GM23338 (cell line): Measurements from ENCODE around the gene SYNDIG1. TPM values are rescaled to one million over a fixed set of nuclear protein-coding genes. Genes with fewer than 3 reads are reported as not detected.

Experiments
- ATAC-seq: fragments of 200-7000 bp; cut with Tn5 transposase; 3 replicates; pipeline ENCODE4 v1.9.1; 2020
- DNase-seq: peaks from one replicate; pipeline ENCODE4 v3.0.0-alpha.2; 2015; ENCODE audit warnings: low spot score
- H2AFZ ChIP-seq: fragments of 200-600 bp; sonication (generic); 2 replicates; pipeline ENCODE4 v1.8.0; 2016; ENCODE audit warnings: antibody characterized with exemption, mild to moderate bottlenecking, moderate library complexity
- H3F3A ChIP-seq: fragments of 200-600 bp; sonication (generic); replicated peaks from 2 replicates; pipeline ENCODE4 v1.8.0; 2017; ENCODE audit warnings: antibody characterized with exemption, mixed run types, low read depth
- H3K27ac ChIP-seq: fragments of 200-600 bp; sonication (generic); 2 replicates; pipeline ENCODE4 v1.6.1; 2016; ENCODE audit warnings: low read depth
- H3K27me3 ChIP-seq: fragments of 200-600 bp; sonication (generic); 2 replicates; pipeline ENCODE4 v1.8.0; 2016; ENCODE audit warnings: mild to moderate bottlenecking, mixed run types, moderate library complexity; ENCODE audit not compliant: insufficient read depth
- H3K36me3 ChIP-seq: fragments of 200-600 bp; sonication (generic); 2 replicates; pipeline ENCODE4 v1.8.0; 2016; ENCODE audit warnings: mild to moderate bottlenecking; ENCODE audit not compliant: insufficient read depth
- H3K4me1 ChIP-seq: fragments of 200-600 bp; sonication (generic); 2 replicates; pipeline ENCODE4 v1.8.0; 2016; ENCODE audit warnings: mild to moderate bottlenecking, moderate library complexity; ENCODE audit not compliant: insufficient read depth
- H3K4me2 ChIP-seq: fragments of 200-600 bp; sonication (generic); 2 replicates; pipeline ENCODE4 v1.7.1; 2017; ENCODE audit warnings: mixed run types
- H3K4me3 ChIP-seq: fragments of 200-600 bp; sonication (generic); 2 replicates; pipeline ENCODE4 v1.6.1; 2016; ENCODE audit warnings: mixed run types
- H3K79me2 ChIP-seq: fragments of 200-600 bp; sonication (generic); replicated peaks from 2 replicates; pipeline ENCODE4 v1.8.0; 2017; ENCODE audit warnings: mild to moderate bottlenecking; ENCODE audit not compliant: insufficient read depth
- H3K9me2 ChIP-seq: fragments of 200-600 bp; sonication (generic); 2 replicates; pipeline ENCODE4 v1.8.0; 2017; ENCODE audit not compliant: insufficient read depth
- H4K20me1 ChIP-seq: fragments of 200-600 bp; sonication (generic); replicated peaks from 2 replicates; pipeline ENCODE4 v1.8.0; 2017; ENCODE audit warnings: mild to moderate bottlenecking; ENCODE audit not compliant: insufficient read depth
- H3K27ac Mint-ChIP-seq: 2 replicates; pipeline ENCODE4 v1.8.0; 2020; ENCODE audit warnings: inconsistent platforms, mild to moderate bottlenecking, moderate library complexity, mixed read lengths
- H3K27me3 Mint-ChIP-seq: 3 replicates; pipeline ENCODE4 v1.8.0; 2022; ENCODE audit warnings: low read depth, mild to moderate bottlenecking, moderate library complexity, mixed read lengths, inconsistent platforms; ENCODE audit not compliant: insufficient read depth, poor library complexity
- H3K36me3 Mint-ChIP-seq: 3 replicates; pipeline ENCODE4 v1.8.0; 2021; ENCODE audit warnings: low read depth, mild to moderate bottlenecking, inconsistent platforms, moderate library complexity, mixed read lengths
- H3K4me1 Mint-ChIP-seq: 3 replicates; pipeline ENCODE4 v1.8.0; 2020; ENCODE audit warnings: mild to moderate bottlenecking, inconsistent platforms, mixed read lengths
- H3K4me3 Mint-ChIP-seq: 3 replicates; pipeline ENCODE4 v1.8.0; 2021; ENCODE audit warnings: moderate library complexity, mild to moderate bottlenecking, inconsistent platforms, mixed read lengths
- H3K9me3 Mint-ChIP-seq: 3 replicates; pipeline ENCODE4 v1.8.0; 2020; ENCODE audit warnings: moderate library complexity, mild to moderate bottlenecking, inconsistent platforms, mixed read lengths
- EZH2 ChIP-seq: fragments of 200-600 bp; sonication (generic); IDR thresholded peaks from one replicate; pipeline ENCODE4 v1.8.0; 2017; ENCODE audit warnings: antibody characterized with exemption, mild to moderate bottlenecking, low read depth; ENCODE audit not compliant: unreplicated experiment
- JUNB ChIP-seq: IDR thresholded peaks from one replicate; pipeline ENCODE4 v1.6.1; 2016; ENCODE audit warnings: antibody characterized with exemption; ENCODE audit not compliant: unreplicated experiment
- POLR2AphosphoS5 ChIP-seq: IDR thresholded peaks from 2 replicates; pipeline ENCODE4 v1.6.1; 2016; ENCODE audit warnings: antibody characterized with exemption, low read depth
- ZNF331 ChIP-seq: fragments of 250-450 bp; sonication (Bioruptor Pico); IDR thresholded peaks from 2 replicates; pipeline ENCODE4 v1.5.0; 2020; ENCODE audit warnings: low read depth, mild to moderate bottlenecking, moderate library complexity
- polyA plus RNA-seq: library from polyadenylated mRNA; unstranded; fragments of >200 nt; fragmentation: Nextera tagmentation; extraction: Ambion mirVana; gene quantifications from 2 replicates; pipeline ENCODE4 v1.2.1, GENCODE V29; 2016
- total RNA-seq: library from RNA; depleted of rRNA; stranded (reverse); fragments of >200 nt; shearing (Covaris generic); gene quantifications from 2 replicates; pipeline ENCODE4 v1.2.3, GENCODE V29; 2014
- TF ChIP-seq, protein P1 (sequence below): fragments of 250-450 bp; sonication (Bioruptor Pico); IDR thresholded peaks from 2 replicates; pipeline ENCODE4 v1.5.0; 2020; ENCODE audit warnings: mild to moderate bottlenecking, moderate library complexity
- TF ChIP-seq, protein P2 (sequence below), 2 experiments: fragments of 200-600 bp in 1 of 2; sonication (generic) in 1 of 2; conservative IDR thresholded peaks; 2 replicates each; pipeline versions ENCODE4 v1.5.1 to v1.6.1; 2016 to 2017; ENCODE audit warnings: antibody characterized with exemption in 2 of 2, low read depth in 2 of 2, mild to moderate bottlenecking in 2 of 2, moderate library complexity in 1 of 2
- TF ChIP-seq, protein P3 (sequence below): IDR thresholded peaks from 2 replicates; pipeline ENCODE4 v1.6.1; 2016; ENCODE audit warnings: antibody characterized with exemption
- TF ChIP-seq, protein P4 (sequence below): IDR thresholded peaks from one replicate; pipeline ENCODE4 v1.6.1; 2018; ENCODE audit warnings: antibody characterized with exemption; ENCODE audit not compliant: unreplicated experiment

SYNDIG1 gene
- total and polyA plus RNA-seq, 2 experiments from 2014 or later = 2.8 to 4.8 TPM

DNA sequence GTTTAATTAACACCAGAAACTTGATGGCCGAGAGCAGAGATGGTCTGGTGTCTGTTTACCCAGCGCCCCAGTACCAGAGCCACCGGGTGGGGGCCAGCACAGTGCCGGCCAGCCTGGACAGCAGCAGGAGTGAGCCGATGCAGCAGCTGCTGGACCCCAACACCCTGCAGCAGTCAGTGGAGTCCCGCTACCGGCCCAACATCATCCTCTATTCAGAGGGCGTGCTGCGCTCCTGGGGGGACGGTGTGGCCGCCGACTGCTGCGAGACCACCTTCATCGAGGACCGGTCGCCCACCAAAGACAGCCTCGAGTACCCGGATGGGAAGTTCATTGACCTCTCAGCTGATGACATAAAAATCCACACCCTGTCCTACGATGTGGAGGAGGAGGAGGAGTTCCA is 73.7 kb downstream of the SYNDIG1 start:
- H3K27ac Mint-ChIP-seq = no peak overlapping the region
- no peak overlapping the region for H3K27ac ChIP-seq
- H3K36me3 Mint-ChIP-seq = peaks cover 37% of the 10 kb centered on the region
- no peaks in the 10 kb centered on the region for H3K4me1 ChIP-seq
- H3K27me3 ChIP-seq = no peaks in the 10 kb centered on the region
- no peaks in the 10 kb centered on the region for H3K9me2 ChIP-seq
- H3K4me3 ChIP-seq = no peak overlapping the region
- peaks cover 2% of the 10 kb centered on the region; the same call in 2 of the 3 replicates for H3K9me3 Mint-ChIP-seq
- no peak overlapping the region for H3K4me3 Mint-ChIP-seq
- no peaks in the 10 kb centered on the region for H3F3A ChIP-seq
- H2AFZ ChIP-seq = no peak overlapping the region
- no peak overlapping the region for H3K4me2 ChIP-seq
- no peaks in the 10 kb centered on the region for H3K36me3 ChIP-seq
- H3K4me1 Mint-ChIP-seq = peaks cover 10% of the 10 kb centered on the region; the same call in 2 of the 3 replicates
- no peak for ATAC-seq
- no peaks in the 10 kb centered on the region for H4K20me1 ChIP-seq
- no peak for DNase-seq
- TF ChIP-seq JUNB (no peak), EZH2 (no peak), POLR2AphosphoS5 (no peak), ZNF331 (CRISPR knock-in tag) (no peak)
- TF ChIP-seq, protein P1, sequence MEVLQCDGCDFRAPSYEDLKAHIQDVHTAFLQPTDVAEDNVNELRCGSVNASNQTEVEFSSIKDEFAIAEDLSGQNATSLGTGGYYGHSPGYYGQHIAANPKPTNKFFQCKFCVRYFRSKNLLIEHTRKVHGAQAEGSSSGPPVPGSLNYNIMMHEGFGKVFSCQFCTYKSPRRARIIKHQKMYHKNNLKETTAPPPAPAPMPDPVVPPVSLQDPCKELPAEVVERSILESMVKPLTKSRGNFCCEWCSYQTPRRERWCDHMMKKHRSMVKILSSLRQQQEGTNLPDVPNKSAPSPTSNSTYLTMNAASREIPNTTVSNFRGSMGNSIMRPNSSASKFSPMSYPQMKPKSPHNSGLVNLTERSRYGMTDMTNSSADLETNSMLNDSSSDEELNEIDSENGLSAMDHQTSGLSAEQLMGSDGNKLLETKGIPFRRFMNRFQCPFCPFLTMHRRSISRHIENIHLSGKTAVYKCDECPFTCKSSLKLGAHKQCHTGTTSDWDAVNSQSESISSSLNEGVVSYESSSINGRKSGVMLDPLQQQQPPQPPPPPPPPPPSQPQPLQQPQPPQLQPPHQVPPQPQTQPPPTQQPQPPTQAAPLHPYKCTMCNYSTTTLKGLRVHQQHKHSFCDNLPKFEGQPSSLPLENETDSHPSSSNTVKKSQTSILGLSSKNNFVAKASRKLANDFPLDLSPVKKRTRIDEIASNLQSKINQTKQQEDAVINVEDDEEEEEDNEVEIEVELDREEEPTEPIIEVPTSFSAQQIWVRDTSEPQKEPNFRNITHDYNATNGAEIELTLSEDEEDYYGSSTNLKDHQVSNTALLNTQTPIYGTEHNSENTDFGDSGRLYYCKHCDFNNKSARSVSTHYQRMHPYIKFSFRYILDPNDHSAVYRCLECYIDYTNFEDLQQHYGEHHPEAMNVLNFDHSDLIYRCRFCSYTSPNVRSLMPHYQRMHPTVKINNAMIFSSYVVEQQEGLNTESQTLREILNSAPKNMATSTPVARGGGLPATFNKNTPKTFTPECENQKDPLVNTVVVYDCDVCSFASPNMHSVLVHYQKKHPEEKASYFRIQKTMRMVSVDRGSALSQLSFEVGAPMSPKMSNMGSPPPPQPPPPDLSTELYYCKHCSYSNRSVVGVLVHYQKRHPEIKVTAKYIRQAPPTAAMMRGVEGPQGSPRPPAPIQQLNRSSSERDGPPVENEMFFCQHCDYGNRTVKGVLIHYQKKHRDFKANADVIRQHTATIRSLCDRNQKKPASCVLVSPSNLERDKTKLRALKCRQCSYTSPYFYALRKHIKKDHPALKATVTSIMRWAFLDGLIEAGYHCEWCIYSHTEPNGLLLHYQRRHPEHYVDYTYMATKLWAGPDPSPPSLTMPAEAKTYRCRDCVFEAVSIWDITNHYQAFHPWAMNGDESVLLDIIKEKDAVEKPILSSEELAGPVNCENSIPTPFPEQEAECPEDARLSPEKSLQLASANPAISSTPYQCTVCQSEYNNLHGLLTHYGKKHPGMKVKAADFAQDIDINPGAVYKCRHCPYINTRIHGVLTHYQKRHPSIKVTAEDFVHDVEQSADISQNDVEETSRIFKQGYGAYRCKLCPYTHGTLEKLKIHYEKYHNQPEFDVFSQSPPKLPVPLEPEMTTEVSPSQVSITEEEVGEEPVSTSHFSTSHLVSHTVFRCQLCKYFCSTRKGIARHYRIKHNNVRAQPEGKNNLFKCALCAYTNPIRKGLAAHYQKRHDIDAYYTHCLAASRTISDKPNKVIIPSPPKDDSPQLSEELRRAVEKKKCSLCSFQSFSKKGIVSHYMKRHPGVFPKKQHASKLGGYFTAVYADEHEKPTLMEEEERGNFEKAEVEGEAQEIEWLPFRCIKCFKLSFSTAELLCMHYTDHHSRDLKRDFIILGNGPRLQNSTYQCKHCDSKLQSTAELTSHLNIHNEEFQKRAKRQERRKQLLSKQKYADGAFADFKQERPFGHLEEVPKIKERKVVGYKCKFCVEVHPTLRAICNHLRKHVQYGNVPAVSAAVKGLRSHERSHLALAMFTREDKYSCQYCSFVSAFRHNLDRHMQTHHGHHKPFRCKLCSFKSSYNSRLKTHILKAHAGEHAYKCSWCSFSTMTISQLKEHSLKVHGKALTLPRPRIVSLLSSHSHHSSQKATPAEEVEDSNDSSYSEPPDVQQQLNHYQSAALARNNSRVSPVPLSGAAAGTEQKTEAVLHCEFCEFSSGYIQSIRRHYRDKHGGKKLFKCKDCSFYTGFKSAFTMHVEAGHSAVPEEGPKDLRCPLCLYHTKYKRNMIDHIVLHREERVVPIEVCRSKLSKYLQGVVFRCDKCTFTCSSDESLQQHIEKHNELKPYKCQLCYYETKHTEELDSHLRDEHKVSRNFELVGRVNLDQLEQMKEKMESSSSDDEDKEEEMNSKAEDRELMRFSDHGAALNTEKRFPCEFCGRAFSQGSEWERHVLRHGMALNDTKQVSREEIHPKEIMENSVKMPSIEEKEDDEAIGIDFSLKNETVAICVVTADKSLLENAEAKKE (CRISPR knock-in tag) = no peak
- TF ChIP-seq, protein P2, sequence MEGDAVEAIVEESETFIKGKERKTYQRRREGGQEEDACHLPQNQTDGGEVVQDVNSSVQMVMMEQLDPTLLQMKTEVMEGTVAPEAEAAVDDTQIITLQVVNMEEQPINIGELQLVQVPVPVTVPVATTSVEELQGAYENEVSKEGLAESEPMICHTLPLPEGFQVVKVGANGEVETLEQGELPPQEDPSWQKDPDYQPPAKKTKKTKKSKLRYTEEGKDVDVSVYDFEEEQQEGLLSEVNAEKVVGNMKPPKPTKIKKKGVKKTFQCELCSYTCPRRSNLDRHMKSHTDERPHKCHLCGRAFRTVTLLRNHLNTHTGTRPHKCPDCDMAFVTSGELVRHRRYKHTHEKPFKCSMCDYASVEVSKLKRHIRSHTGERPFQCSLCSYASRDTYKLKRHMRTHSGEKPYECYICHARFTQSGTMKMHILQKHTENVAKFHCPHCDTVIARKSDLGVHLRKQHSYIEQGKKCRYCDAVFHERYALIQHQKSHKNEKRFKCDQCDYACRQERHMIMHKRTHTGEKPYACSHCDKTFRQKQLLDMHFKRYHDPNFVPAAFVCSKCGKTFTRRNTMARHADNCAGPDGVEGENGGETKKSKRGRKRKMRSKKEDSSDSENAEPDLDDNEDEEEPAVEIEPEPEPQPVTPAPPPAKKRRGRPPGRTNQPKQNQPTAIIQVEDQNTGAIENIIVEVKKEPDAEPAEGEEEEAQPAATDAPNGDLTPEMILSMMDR (conservative IDR thresholded peaks at IDR 0.05; ENCODE audit: low read depth in 2 of 2) = no peak
- TF ChIP-seq, protein P3, sequence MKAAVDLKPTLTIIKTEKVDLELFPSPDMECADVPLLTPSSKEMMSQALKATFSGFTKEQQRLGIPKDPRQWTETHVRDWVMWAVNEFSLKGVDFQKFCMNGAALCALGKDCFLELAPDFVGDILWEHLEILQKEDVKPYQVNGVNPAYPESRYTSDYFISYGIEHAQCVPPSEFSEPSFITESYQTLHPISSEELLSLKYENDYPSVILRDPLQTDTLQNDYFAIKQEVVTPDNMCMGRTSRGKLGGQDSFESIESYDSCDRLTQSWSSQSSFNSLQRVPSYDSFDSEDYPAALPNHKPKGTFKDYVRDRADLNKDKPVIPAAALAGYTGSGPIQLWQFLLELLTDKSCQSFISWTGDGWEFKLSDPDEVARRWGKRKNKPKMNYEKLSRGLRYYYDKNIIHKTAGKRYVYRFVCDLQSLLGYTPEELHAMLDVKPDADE = no peak
- TF ChIP-seq, protein P4, sequence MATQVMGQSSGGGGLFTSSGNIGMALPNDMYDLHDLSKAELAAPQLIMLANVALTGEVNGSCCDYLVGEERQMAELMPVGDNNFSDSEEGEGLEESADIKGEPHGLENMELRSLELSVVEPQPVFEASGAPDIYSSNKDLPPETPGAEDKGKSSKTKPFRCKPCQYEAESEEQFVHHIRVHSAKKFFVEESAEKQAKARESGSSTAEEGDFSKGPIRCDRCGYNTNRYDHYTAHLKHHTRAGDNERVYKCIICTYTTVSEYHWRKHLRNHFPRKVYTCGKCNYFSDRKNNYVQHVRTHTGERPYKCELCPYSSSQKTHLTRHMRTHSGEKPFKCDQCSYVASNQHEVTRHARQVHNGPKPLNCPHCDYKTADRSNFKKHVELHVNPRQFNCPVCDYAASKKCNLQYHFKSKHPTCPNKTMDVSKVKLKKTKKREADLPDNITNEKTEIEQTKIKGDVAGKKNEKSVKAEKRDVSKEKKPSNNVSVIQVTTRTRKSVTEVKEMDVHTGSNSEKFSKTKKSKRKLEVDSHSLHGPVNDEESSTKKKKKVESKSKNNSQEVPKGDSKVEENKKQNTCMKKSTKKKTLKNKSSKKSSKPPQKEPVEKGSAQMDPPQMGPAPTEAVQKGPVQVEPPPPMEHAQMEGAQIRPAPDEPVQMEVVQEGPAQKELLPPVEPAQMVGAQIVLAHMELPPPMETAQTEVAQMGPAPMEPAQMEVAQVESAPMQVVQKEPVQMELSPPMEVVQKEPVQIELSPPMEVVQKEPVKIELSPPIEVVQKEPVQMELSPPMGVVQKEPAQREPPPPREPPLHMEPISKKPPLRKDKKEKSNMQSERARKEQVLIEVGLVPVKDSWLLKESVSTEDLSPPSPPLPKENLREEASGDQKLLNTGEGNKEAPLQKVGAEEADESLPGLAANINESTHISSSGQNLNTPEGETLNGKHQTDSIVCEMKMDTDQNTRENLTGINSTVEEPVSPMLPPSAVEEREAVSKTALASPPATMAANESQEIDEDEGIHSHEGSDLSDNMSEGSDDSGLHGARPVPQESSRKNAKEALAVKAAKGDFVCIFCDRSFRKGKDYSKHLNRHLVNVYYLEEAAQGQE = no peak
- H3K79me2 ChIP-seq = no peaks in the 10 kb centered on the region
- H3K27me3 Mint-ChIP-seq = peaks cover 1% of the 10 kb centered on the region
